OCI-LY3 (cell line): ENCODE data around the gene ZC3H4.

Experiments used
- CTCF ChIP-seq: fragments of 200-600, 300-600 bp; sonication (generic); IDR thresholded peaks from 2 replicates; pipeline ENCODE4 v1.5.1; 2014; ENCODE audit warnings: antibody characterized with exemption, low read length, low read depth
- EZH2phosphoT487 ChIP-seq: fragments of 200-600 bp; shearing (Covaris generic); IDR thresholded peaks from 2 replicates; pipeline ENCODE4 v1.6.1; 2018; ENCODE audit warnings: antibody characterized with exemption, mixed run types, low read depth

- no peak for TF ChIP-seq CTCF
- no peak for TF ChIP-seq EZH2phosphoT487
These were observed 65.7 kb downstream of the ZC3H4 start for GRCh38 chr19:47047763-47048405.
